Erythroblast (primary cell): ENCODE results near the gene ARHGEF37.

Experiments
- GATA1 ChIP-seq: IDR thresholded peaks from 2 replicates; pipeline ENCODE4 v1.6.1; 2011; ENCODE audit warnings: low read depth, mild to moderate bottlenecking, control low read depth, low read length, moderate library complexity
- POLR2A ChIP-seq: IDR thresholded peaks from 2 replicates; pipeline ENCODE4 v1.6.1; 2011; ENCODE audit warnings: mild to moderate bottlenecking, low read length

DNA sequence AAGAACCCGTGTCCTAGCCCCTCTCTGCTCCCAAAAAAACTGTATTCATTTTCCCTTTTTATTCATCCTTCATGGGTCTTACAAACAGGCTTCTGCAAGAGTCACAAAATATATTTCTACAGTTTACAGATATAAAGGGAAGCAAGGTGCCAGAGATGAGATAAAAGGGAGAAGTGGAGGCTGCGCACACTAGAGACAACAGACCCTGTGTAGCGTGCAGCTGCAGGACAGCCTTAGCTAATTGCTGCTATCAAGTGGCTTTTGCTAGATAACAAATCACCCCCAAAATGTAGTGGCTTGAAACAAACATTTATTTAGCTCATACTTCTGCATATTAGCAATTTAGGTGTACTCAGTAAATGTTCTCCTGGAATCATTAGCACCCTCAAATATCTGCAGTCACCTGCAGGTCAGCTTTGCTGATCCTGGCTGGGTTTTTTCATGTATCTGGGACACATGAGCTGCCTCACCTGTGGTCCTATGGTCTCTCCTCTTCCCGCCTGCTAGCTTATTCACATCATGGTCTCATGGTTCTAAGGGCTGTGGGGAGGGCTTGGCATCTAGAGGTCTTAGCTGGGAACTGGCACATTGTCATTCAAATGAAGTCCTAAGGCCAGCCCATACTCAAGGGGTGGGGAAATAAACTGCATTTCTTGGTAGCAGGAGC, 29.4 kb downstream of the ARHGEF37 start:
- no peak for TF ChIP-seq GATA1
- no peak for TF ChIP-seq POLR2A
